Esophagus squamous epithelium (tissue), 4 donors: ENCODE data around the gene TBC1D14.

Source experiments
- POLR2A ChIP-seq, 4 donors: fragments of 450-650 bp; IDR thresholded peaks; one replicate each; pipeline ENCODE4 v1.6.1; 2017; ENCODE audit warnings: antibody characterized with exemption in 4 of 4, mild to moderate bottlenecking in 4 of 4, moderate library complexity in 3 of 4
- TF ChIP-seq, protein P1 (sequence below), 6 experiments: fragments of 450-650 bp in 4 of 6; fragments of 200-600 bp in 2 of 6; sonication (generic) in 2 of 6; IDR thresholded peaks; one replicate each; pipeline ENCODE4 v1.5.1; 2016 to 2019; ENCODE audit warnings: antibody characterized with exemption in 6 of 6, mild to moderate bottlenecking in 4 of 6, moderate library complexity in 4 of 6

DNA sequence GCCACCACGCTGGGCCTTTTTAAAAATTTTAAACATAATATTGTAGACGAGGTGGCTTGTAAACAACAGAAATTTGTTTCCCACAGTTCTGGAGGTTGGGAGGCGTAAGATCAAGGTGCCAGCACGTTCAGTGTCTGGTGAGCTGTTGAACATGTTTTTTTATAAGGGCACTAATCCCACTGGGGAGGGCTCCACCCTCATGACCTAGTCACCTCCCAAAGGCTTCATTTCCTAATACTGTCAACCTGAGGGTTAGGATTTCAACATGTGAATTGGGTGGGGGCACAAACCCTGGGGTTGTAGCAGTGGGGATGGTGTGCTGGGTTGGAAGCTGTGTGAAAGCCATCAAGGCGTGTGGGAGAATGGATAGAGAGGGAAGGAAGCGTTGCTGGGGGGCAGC lies 27.6 kb downstream of the TBC1D14 start:
- TF ChIP-seq, protein P1, sequence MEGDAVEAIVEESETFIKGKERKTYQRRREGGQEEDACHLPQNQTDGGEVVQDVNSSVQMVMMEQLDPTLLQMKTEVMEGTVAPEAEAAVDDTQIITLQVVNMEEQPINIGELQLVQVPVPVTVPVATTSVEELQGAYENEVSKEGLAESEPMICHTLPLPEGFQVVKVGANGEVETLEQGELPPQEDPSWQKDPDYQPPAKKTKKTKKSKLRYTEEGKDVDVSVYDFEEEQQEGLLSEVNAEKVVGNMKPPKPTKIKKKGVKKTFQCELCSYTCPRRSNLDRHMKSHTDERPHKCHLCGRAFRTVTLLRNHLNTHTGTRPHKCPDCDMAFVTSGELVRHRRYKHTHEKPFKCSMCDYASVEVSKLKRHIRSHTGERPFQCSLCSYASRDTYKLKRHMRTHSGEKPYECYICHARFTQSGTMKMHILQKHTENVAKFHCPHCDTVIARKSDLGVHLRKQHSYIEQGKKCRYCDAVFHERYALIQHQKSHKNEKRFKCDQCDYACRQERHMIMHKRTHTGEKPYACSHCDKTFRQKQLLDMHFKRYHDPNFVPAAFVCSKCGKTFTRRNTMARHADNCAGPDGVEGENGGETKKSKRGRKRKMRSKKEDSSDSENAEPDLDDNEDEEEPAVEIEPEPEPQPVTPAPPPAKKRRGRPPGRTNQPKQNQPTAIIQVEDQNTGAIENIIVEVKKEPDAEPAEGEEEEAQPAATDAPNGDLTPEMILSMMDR (IDR thresholded peaks at IDR 0.05): no peak
- TF ChIP-seq POLR2A (IDR thresholded peaks at IDR 0.05): no peak
